OCI-LY1 (cell line): Measurements from ENCODE around the gene SPTSSA.

Experiments
- H2AFZ ChIP-seq: fragments of 200-600 bp; sonication (generic), shearing (Covaris generic); 2 replicates; pipeline ENCODE4 v1.6.0; 2014; ENCODE audit warnings: antibody characterized with exemption, mild to moderate bottlenecking, low read length
- H3F3A ChIP-seq: fragments of 200-600 bp; sonication (generic), shearing (Covaris generic); 2 replicates; pipeline ENCODE4 v1.6.0; 2014; ENCODE audit warnings: mild to moderate bottlenecking, antibody characterized with exemption, low read length, moderate library complexity; ENCODE audit not compliant: insufficient read depth
- H3K27ac ChIP-seq: fragments of 200-600 bp; sonication (generic); 2 replicates; pipeline ENCODE4 v1.5.1; 2014; ENCODE audit warnings: low read length, mixed run types, mild to moderate bottlenecking, low read depth; ENCODE audit not compliant: poor library complexity, severe bottlenecking
- H3K27me3 ChIP-seq: fragments of 200-600 bp; sonication (generic); 2 replicates; pipeline ENCODE4 v1.6.0; 2014; ENCODE audit warnings: antibody characterized with exemption, mild to moderate bottlenecking, low read length, moderate library complexity; ENCODE audit not compliant: insufficient read depth
- H3K36me3 ChIP-seq: fragments of 200-600 bp; sonication (generic); 2 replicates; pipeline ENCODE4 v1.6.1; 2014; ENCODE audit warnings: mild to moderate bottlenecking, antibody characterized with exemption, low read length, moderate library complexity, mixed read lengths; ENCODE audit not compliant: insufficient read depth
- H3K4me1 ChIP-seq: fragments of 200-600 bp; sonication (generic); 2 replicates; pipeline ENCODE4 v1.5.1; 2014; ENCODE audit warnings: mild to moderate bottlenecking, low read length, moderate library complexity; ENCODE audit not compliant: insufficient read depth, severe bottlenecking
- H3K4me2 ChIP-seq: fragments of 200-600 bp; sonication (generic), shearing (Covaris generic); 2 replicates; pipeline ENCODE4 v1.6.1; 2014; ENCODE audit warnings: low read length
- H3K4me3 ChIP-seq: fragments of 200-600 bp; sonication (generic); 2 replicates; pipeline ENCODE4 v1.5.1; 2014; ENCODE audit warnings: low read length, low read depth, mild to moderate bottlenecking, mixed read lengths; ENCODE audit not compliant: poor library complexity, severe bottlenecking
- H3K79me2 ChIP-seq: fragments of 200-600 bp; shearing (Covaris generic); 2 replicates; pipeline ENCODE4 v1.6.1; 2016; ENCODE audit warnings: mixed run types, low read length, mixed read lengths; ENCODE audit not compliant: insufficient read depth
- H3K9ac ChIP-seq: fragments of 200-600 bp; sonication (generic), shearing (Covaris generic); 2 replicates; pipeline ENCODE4 v1.6.1; 2014; ENCODE audit warnings: mild to moderate bottlenecking, low read length, mixed read lengths
- H3K9me2 ChIP-seq: fragments of 200-600 bp; sonication (generic), shearing (Covaris generic); 2 replicates; pipeline ENCODE4 v1.6.1; 2014; ENCODE audit warnings: low read depth, mild to moderate bottlenecking, low read length, mixed read lengths
- H3K9me3 ChIP-seq: fragments of 200-600 bp; shearing (Covaris generic); 2 replicates; pipeline ENCODE4 v1.6.1; 2014; ENCODE audit warnings: low read length, mixed read lengths
- H4K20me1 ChIP-seq: fragments of 200-600 bp; sonication (generic), shearing (Covaris generic); 2 replicates; pipeline ENCODE4 v1.6.0; 2016; ENCODE audit warnings: mild to moderate bottlenecking, low read length; ENCODE audit not compliant: insufficient read depth
- EZH2 ChIP-seq: fragments of 200-600 bp; sonication (generic), shearing (Covaris generic); IDR thresholded peaks from 2 replicates; pipeline ENCODE4 v1.8.0; 2017; ENCODE audit warnings: borderline replicate concordance, mixed run types, mild to moderate bottlenecking, antibody characterized with exemption, low read length, moderate library complexity, mixed read lengths
- TF ChIP-seq, protein P1 (sequence below): fragments of 200-600 bp; sonication (generic), shearing (Covaris generic); IDR thresholded peaks from 2 replicates; pipeline ENCODE4 v1.5.1; 2017; ENCODE audit warnings: mild to moderate bottlenecking, antibody characterized with exemption, low read length, moderate library complexity, mixed read lengths

The SPTSSA gene

GRCh38 chr14:34449819-34450541 is 12.1 kb downstream of the SPTSSA start:
- no peak overlapping the region for H3K27ac ChIP-seq
- H3K79me2 ChIP-seq: peaks cover 16% of the 10 kb centered on the region

DNA sequence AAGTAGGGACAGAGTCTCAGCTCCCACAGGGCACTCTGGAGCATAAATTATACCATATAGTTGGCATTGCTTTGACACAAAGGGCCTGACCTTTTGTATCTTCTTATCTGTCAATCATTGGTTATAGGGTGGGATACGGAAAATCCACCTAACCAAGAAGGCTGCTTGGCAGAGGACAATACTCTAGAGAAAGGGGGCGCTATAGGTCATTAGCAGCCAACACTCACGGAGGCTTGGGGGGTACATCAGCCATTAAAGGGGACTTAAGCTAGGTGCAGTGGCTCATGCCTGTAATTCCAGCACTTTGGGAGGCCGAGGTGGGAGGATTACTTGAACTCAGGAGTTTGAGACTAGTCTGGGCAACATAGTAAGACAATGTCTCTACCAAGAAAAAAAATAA is 22.9 kb downstream of the SPTSSA start:
- H3K9me3 ChIP-seq: no peaks in the 10 kb centered on the region
- no peaks in the 10 kb centered on the region for H3K9me2 ChIP-seq
- H3K36me3 ChIP-seq: peaks cover 9% of the 10 kb centered on the region; the same call in 1 of the 2 replicates
- H2AFZ ChIP-seq: no peak overlapping the region
- no peak overlapping the region for H3K9ac ChIP-seq
- H3K4me1 ChIP-seq: no peaks in the 10 kb centered on the region
- no peaks in the 10 kb centered on the region for H4K20me1 ChIP-seq
- no peak overlapping the region for H3K27ac ChIP-seq
- no peak overlapping the region for H3K4me3 ChIP-seq
- H3F3A ChIP-seq: no peaks in the 10 kb centered on the region
- TF ChIP-seq EZH2: no peak
- TF ChIP-seq, protein P1, sequence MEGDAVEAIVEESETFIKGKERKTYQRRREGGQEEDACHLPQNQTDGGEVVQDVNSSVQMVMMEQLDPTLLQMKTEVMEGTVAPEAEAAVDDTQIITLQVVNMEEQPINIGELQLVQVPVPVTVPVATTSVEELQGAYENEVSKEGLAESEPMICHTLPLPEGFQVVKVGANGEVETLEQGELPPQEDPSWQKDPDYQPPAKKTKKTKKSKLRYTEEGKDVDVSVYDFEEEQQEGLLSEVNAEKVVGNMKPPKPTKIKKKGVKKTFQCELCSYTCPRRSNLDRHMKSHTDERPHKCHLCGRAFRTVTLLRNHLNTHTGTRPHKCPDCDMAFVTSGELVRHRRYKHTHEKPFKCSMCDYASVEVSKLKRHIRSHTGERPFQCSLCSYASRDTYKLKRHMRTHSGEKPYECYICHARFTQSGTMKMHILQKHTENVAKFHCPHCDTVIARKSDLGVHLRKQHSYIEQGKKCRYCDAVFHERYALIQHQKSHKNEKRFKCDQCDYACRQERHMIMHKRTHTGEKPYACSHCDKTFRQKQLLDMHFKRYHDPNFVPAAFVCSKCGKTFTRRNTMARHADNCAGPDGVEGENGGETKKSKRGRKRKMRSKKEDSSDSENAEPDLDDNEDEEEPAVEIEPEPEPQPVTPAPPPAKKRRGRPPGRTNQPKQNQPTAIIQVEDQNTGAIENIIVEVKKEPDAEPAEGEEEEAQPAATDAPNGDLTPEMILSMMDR: no peak
- no peaks in the 10 kb centered on the region for H3K79me2 ChIP-seq
- no peak overlapping the region for H3K4me2 ChIP-seq
- H3K27me3 ChIP-seq: no peaks in the 10 kb centered on the region

More at GRCh38 chr14:34449819-34450541, 12.1 kb downstream of the SPTSSA start:
- no peak overlapping the region for H2AFZ ChIP-seq
- H3K4me2 ChIP-seq: no peak overlapping the region
- H3K9ac ChIP-seq: no peak overlapping the region
- H3F3A ChIP-seq: no peaks in the 10 kb centered on the region
- TF ChIP-seq, protein P1: no peak
- no peak for TF ChIP-seq EZH2
- no peaks in the 10 kb centered on the region for H3K9me2 ChIP-seq
- H4K20me1 ChIP-seq: no peaks in the 10 kb centered on the region
- H3K4me1 ChIP-seq: no peaks in the 10 kb centered on the region
- no peak overlapping the region for H3K4me3 ChIP-seq
- peaks cover 62% of the 10 kb centered on the region for H3K36me3 ChIP-seq
- H3K9me3 ChIP-seq: 0 out of 2 replicates have a peak, but pooled peaks cover 2% of the 10 kb centered on the region
- H3K27me3 ChIP-seq: no peaks in the 10 kb centered on the region

DNA sequence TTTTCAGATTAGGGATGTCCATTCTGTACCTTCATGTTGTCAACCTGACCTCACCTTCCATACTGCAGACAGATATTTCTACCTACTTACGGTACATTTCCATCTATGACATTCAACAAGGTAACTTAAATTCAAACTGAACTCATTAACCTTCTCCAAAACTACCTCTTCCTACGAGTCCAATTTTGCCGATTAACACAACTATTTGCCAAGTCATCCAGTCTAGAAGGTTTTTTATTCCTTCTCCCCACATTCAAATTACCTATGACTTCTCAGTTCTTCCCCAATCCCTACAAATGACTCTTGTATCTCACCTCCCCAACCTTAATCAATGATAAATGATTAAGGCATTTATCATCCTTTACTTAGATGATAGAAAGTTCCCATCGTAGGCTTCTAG is 23.6 kb downstream of the SPTSSA start:
- Histone ChIP-seq H3K4me2 (no peak overlapping the region), H3K9ac (no peak overlapping the region), H3K4me1 (no peaks in the 10 kb centered on the region), H3K27me3 (no peaks in the 10 kb centered on the region), H3K9me2 (no peaks in the 10 kb centered on the region), H3F3A (no peaks in the 10 kb centered on the region), H3K36me3 (0 out of 2 replicates have a peak, but pooled peaks cover 4% of the 10 kb centered on the region), H3K79me2 (no peaks in the 10 kb centered on the region), H3K9me3 (no peaks in the 10 kb centered on the region), H3K4me3 (no peak overlapping the region), H2AFZ (no peak overlapping the region), H4K20me1 (no peaks in the 10 kb centered on the region), H3K27ac (no peak overlapping the region)
- TF ChIP-seq, protein P1: no peak
- no peak for TF ChIP-seq EZH2
